Measurements from ENCODE around the gene C2orf49. TPM values are rescaled to one million over a fixed set of nuclear protein-coding genes. Genes with fewer than 3 reads are reported as not detected.

Gene C2orf49
- total RNA-seq, 1 donor from 2014 or later = 27.2 TPM

DNA sequence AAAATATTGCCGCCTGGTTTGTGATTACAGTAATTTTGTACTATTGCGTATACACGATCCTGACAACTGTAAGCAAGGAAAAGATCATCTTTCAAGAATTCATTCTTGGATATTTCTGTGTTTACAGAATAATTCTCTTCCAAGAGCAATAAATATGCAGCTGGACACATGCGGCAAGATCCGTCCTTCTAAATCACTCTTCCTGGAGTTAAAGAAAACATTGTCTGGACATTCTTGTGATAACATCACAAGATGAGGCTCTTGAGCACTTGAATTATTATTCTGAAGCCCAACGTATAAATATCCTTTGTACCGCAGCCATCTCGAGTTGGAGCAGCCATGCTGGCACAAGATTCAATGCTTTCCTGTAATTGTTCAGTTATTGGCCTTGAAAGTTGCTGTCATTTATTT is 51.6 kb downstream of the C2orf49 start:
- TF ChIP-seq CTCF (IDR thresholded peaks at IDR 0.05; ENCODE audit: unreplicated experiment) = no peak
- no peak for DNase-seq (ENCODE audit: low spot score, unreplicated experiment)
- H3K4me1 Mint-ChIP-seq (ENCODE audit: low read depth) = no peaks in the 10 kb centered on the region
- no peaks in the 10 kb centered on the region for H3K9me3 Mint-ChIP-seq (ENCODE audit: low read depth)
- no peak overlapping the region for H3K27ac Mint-ChIP-seq
- H3K36me3 Mint-ChIP-seq (ENCODE audit: insufficient read depth) = no peaks in the 10 kb centered on the region
- no peaks in the 10 kb centered on the region for H3K27me3 Mint-ChIP-seq
- no peak overlapping the region for H3K4me3 Mint-ChIP-seq (ENCODE audit: low read depth)

DNA sequence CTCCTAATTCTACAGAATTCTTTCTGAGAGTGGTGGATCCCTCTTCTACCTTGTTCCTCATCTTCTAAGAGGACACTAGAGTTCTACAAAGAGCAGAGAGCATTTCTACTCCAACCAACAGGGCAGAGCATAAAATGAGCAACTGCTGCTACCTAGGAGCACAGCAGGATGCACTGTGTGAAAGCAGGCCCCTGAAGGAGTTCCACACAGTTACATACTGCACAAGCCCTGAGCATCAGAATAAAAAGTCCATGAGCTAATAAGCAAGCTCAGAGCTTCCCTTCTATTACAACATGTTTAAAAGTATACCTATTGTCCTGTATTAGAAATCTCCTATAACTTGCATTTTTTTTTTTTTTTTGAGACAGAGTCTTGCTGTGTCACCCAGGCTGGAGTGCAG is 53.1 kb downstream of the C2orf49 start:
- Mint-ChIP-seq H3K9me3 (ENCODE audit: low read depth) (no peaks in the 10 kb centered on the region), H3K27me3 (peaks cover 3% of the 10 kb centered on the region), H3K4me1 (ENCODE audit: low read depth) (no peaks in the 10 kb centered on the region), H3K27ac (no peak overlapping the region), H3K4me3 (ENCODE audit: low read depth) (no peak overlapping the region), H3K36me3 (ENCODE audit: insufficient read depth) (no peaks in the 10 kb centered on the region)
- DNase-seq (ENCODE audit: low spot score, unreplicated experiment) = no peak
- no peak for TF ChIP-seq CTCF (IDR thresholded peaks at IDR 0.05; ENCODE audit: unreplicated experiment)

DNA sequence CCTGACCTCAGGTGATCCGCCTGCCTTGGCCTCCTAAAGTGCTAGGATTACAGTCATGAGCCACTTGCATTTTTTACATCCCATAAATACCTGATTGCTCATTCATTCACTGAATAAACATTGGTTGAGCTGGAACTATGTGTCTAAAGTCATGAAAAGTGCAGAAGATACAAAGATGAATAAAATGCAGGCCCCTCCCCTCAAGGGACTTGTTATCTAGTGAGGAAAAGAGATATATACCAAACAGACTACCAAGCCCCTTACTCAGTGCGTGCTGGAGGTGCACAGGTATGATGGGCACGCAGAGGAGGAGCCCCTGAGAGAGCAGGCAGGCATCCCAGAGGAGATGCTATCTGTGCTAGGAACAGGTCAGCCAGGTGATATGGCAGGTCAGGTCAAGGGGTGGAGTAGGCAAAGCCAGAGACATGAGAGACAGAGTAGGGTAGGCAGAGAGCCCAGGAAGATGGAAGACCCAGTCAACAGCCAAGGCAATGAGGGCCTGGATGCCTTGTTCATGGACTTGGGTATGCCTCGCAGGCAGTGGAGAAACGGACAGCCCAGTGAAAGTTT is 53.8 kb downstream of the C2orf49 start:
- H3K9me3 Mint-ChIP-seq (ENCODE audit: low read depth) = no peaks in the 10 kb centered on the region
- H3K4me1 Mint-ChIP-seq (ENCODE audit: low read depth) = no peaks in the 10 kb centered on the region
- DNase-seq (ENCODE audit: low spot score, unreplicated experiment) = no peak
- no peaks in the 10 kb centered on the region for H3K36me3 Mint-ChIP-seq (ENCODE audit: insufficient read depth)
- no peak overlapping the region for H3K27ac Mint-ChIP-seq
- TF ChIP-seq CTCF (IDR thresholded peaks at IDR 0.05; ENCODE audit: unreplicated experiment) = no peak
- peaks cover 10% of the 10 kb centered on the region for H3K27me3 Mint-ChIP-seq
- no peak overlapping the region for H3K4me3 Mint-ChIP-seq (ENCODE audit: low read depth)

DNA sequence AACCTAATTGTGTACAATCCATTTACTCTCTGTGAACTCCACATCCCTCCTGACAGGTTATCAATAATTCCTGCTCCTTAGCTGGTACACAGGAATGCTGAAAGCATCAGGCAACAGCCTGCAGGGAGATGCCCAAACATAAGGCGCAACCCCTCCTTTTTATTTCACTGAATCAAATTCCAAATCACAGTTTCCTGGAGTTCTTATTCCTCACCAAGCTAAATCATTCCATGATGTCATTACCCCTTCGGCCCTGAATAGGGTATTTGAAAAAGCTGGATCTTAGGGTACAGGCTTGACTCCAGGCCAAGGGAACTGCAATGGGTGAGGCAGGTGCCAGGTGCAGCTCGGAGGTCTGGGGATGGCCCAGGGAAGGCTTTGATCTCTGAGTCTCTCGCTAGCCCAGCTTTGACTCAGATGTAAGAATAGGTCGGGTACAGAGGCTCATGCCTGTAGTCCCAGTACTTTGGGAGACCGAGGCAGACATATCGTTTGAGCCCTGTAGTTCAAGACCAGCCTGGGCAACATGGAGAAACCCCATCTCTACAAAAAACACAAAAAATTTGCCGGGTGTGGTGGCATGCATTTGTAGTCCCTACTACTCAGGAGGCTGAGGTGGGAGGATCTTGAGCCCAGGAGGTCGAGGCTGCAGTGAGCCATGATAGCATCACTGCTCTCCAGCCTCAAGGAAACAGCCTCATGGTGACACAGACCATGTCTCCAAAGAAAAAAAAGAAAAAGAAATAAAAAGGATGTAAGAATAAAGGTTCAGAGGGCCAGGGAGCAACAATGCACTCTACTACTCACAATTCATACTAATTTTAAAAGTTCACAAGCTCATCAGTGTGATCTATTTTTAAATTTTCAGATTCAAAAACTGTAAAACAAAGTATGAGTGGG is 54.7 kb downstream of the C2orf49 start:
- Mint-ChIP-seq H3K36me3 (ENCODE audit: insufficient read depth) (no peaks in the 10 kb centered on the region), H3K27ac (no peak overlapping the region), H3K4me1 (ENCODE audit: low read depth) (no peaks in the 10 kb centered on the region)

More for the DNA sequence above, 54.7 kb downstream of the C2orf49 start:
- H3K4me3 Mint-ChIP-seq (ENCODE audit: low read depth) = no peak overlapping the region
- no peak for DNase-seq (ENCODE audit: low spot score, unreplicated experiment)
- H3K27me3 Mint-ChIP-seq = peaks cover 16% of the 10 kb centered on the region
- no peaks in the 10 kb centered on the region for H3K9me3 Mint-ChIP-seq (ENCODE audit: low read depth)
- TF ChIP-seq CTCF (IDR thresholded peaks at IDR 0.05; ENCODE audit: unreplicated experiment) = no peak
